WERI-Rb-1 (cell line): ENCODE results near the gene OSBPL10.

Source experiments
- DNase-seq: peaks from one replicate; pipeline ENCODE4 v3.0.0-alpha.2; 2020
- H3K27ac ChIP-seq: fragments of 250-450 bp; sonication (Bioruptor Pico); 2 replicates; pipeline ENCODE4 v1.5.1; 2020; ENCODE audit warnings: mild to moderate bottlenecking, moderate library complexity
- H3K27me3 ChIP-seq: fragments of 250-450 bp; sonication (Bioruptor Pico); 2 replicates; pipeline ENCODE4 v1.5.1; 2021; ENCODE audit warnings: mild to moderate bottlenecking, low read depth, moderate library complexity; ENCODE audit not compliant: insufficient read depth, severe bottlenecking
- H3K36me3 ChIP-seq: fragments of 250-450 bp; sonication (Bioruptor Pico); 2 replicates; pipeline ENCODE4 v1.5.1; 2020; ENCODE audit warnings: mild to moderate bottlenecking, moderate library complexity
- H3K4me3 ChIP-seq: 2 replicates; pipeline ENCODE4 v1.5.1; 2011; ENCODE audit warnings: low read depth, mild to moderate bottlenecking, control low read depth, low read length
- H3K9me3 ChIP-seq: fragments of 250-450 bp; sonication (Bioruptor Pico); 2 replicates; pipeline ENCODE4 v1.5.1; 2021; ENCODE audit warnings: mild to moderate bottlenecking, moderate library complexity; ENCODE audit not compliant: severe bottlenecking
- CTCF ChIP-seq: IDR thresholded peaks from 2 replicates; pipeline ENCODE4 v1.5.1; 2011; ENCODE audit warnings: low read depth, mild to moderate bottlenecking, control low read depth, inconsistent platforms, low read length

OSBPL10 gene

GRCh38 chr3:31676556-31676955, 304.5 kb downstream of the OSBPL10 start:
- H3K27me3 ChIP-seq = no peaks in the 10 kb centered on the region
- no peak overlapping the region for H3K27ac ChIP-seq
- no peak overlapping the region for H3K4me3 ChIP-seq
- TF ChIP-seq CTCF = no peak
- H3K36me3 ChIP-seq = no peaks in the 10 kb centered on the region
- no peaks in the 10 kb centered on the region for H3K9me3 ChIP-seq
- no peak for DNase-seq

- Histone ChIP-seq H3K36me3 (no peaks in the 10 kb centered on the region), H3K9me3 (no peaks in the 10 kb centered on the region), H3K4me3 (no peak overlapping the region), H3K27me3 (no peaks in the 10 kb centered on the region), H3K27ac (no peak overlapping the region)
- TF ChIP-seq CTCF = no peak
- no peak for DNase-seq
Measured at GRCh38 chr3:31673950-31674349, 307.1 kb downstream of the OSBPL10 start.

- DNase-seq = no peak
- H3K27me3 ChIP-seq = no peaks in the 10 kb centered on the region
- no peaks in the 10 kb centered on the region for H3K9me3 ChIP-seq
- H3K36me3 ChIP-seq = no peaks in the 10 kb centered on the region
- no peak overlapping the region for H3K4me3 ChIP-seq
- TF ChIP-seq CTCF = no peak
- no peak overlapping the region for H3K27ac ChIP-seq
Measured at GRCh38 chr3:31671976-31672375, 309.1 kb downstream of the OSBPL10 start.

- Histone ChIP-seq H3K36me3 (no peaks in the 10 kb centered on the region), H3K9me3 (no peaks in the 10 kb centered on the region), H3K4me3 (no peak overlapping the region), H3K27ac (no peak overlapping the region), H3K27me3 (no peaks in the 10 kb centered on the region)
- DNase-seq = no peak
- no peak for TF ChIP-seq CTCF
Measured at GRCh38 chr3:31671451-31671850, 309.6 kb downstream of the OSBPL10 start.

GRCh38 chr3:31670722-31671121, 310.3 kb downstream of the OSBPL10 start:
- H3K9me3 ChIP-seq = no peaks in the 10 kb centered on the region
- H3K4me3 ChIP-seq = no peak overlapping the region
- TF ChIP-seq CTCF = no peak
- H3K27me3 ChIP-seq = no peaks in the 10 kb centered on the region
- no peak overlapping the region for H3K27ac ChIP-seq
- H3K36me3 ChIP-seq = no peaks in the 10 kb centered on the region
- no peak for DNase-seq

- TF ChIP-seq CTCF = no peak
- Histone ChIP-seq H3K36me3 (no peaks in the 10 kb centered on the region), H3K27me3 (no peaks in the 10 kb centered on the region), H3K27ac (no peak overlapping the region), H3K4me3 (no peak overlapping the region), H3K9me3 (no peaks in the 10 kb centered on the region)
- DNase-seq = no peak
Measured at GRCh38 chr3:31670136-31670535, 310.9 kb downstream of the OSBPL10 start.
